OCI-LY7 (cell line): ENCODE data around the gene UTP18. TPM values are rescaled to one million over a fixed set of nuclear protein-coding genes. Genes with fewer than 3 reads are reported as not detected.

ENCODE experiments used
- BruUV-seq: library from RNA; stranded (reverse); fragments of 400-500 nt; replicated peaks from 2 replicates; lab custom pipeline; 2021; lab: Mats Ljungman, UMichigan
- CTCF ChIA-PET: fragments of 300-600 bp; sonication (Branson Sonifier 250); formaldehyde crosslinking; loops from one replicate; lab custom pipeline; 2022; ENCODE audit warnings: antibody characterized with exemption; ENCODE audit not compliant: unreplicated experiment; lab: Charles Lee
- POLR2A ChIA-PET: fragments of 300-600 bp; sonication (Branson Sonifier 250); formaldehyde crosslinking; loops from one replicate; lab custom pipeline; 2022; ENCODE audit warnings: antibody characterized with exemption; lab: Charles Lee
- DNase-seq: peaks from one replicate; pipeline ENCODE4 v3.0.0-alpha.2; 2015; ENCODE audit warnings: low spot score
- H2AFZ ChIP-seq: fragments of 200-600 bp; sonication (generic), shearing (Covaris generic); 2 replicates; pipeline ENCODE4 v1.6.1; 2014; ENCODE audit warnings: mild to moderate bottlenecking, antibody characterized with exemption, low read length, moderate library complexity
- H3K27ac ChIP-seq: fragments of 200-600 bp; sonication (generic); 2 replicates; pipeline ENCODE4 v1.5.1; 2014; ENCODE audit warnings: mixed run types, low read depth, mild to moderate bottlenecking, moderate library complexity, low read length, inconsistent platforms; ENCODE audit not compliant: poor library complexity, severe bottlenecking
- H3K36me3 ChIP-seq: fragments of 200-600 bp; sonication (generic); 2 replicates; pipeline ENCODE4 v1.6.1; 2014; ENCODE audit warnings: mild to moderate bottlenecking, antibody characterized with exemption, low read length, moderate library complexity, mixed read lengths; ENCODE audit not compliant: insufficient read depth
- H3K4me1 ChIP-seq: fragments of 200-600 bp; sonication (generic); 2 replicates; pipeline ENCODE4 v1.5.1; 2014; ENCODE audit warnings: mild to moderate bottlenecking, low read length; ENCODE audit not compliant: insufficient read depth, poor library complexity, severe bottlenecking
- H3K4me2 ChIP-seq: fragments of 200-600 bp; sonication (generic); 2 replicates; pipeline ENCODE4 v1.6.1; 2014; ENCODE audit warnings: mild to moderate bottlenecking, low read length
- H3K4me3 ChIP-seq: fragments of 200-600 bp; sonication (generic); 2 replicates; pipeline ENCODE4 v1.5.1; 2014; ENCODE audit warnings: mild to moderate bottlenecking, low read depth, low read length; ENCODE audit not compliant: poor library complexity, severe bottlenecking
- H3K79me2 ChIP-seq: fragments of 200-600 bp; sonication (generic); 2 replicates; pipeline ENCODE4 v1.6.1; 2016; ENCODE audit warnings: low read depth, mild to moderate bottlenecking, low read length, moderate library complexity, mixed read lengths; ENCODE audit not compliant: insufficient read depth
- H3K9me2 ChIP-seq: fragments of 200-600 bp; sonication (generic); 2 replicates; pipeline ENCODE4 v1.6.1; 2016; ENCODE audit warnings: mild to moderate bottlenecking, low read length, mixed read lengths; ENCODE audit not compliant: insufficient read depth
- H3K9me3 ChIP-seq: fragments of 200-600 bp; sonication (generic); 2 replicates; pipeline ENCODE4 v1.6.1; 2014; ENCODE audit warnings: mild to moderate bottlenecking, mixed run types, low read length, mixed read lengths
- H4K20me1 ChIP-seq: fragments of 200-600 bp; sonication (generic); 2 replicates; pipeline ENCODE4 v1.6.1; 2014; ENCODE audit warnings: mild to moderate bottlenecking, antibody characterized with exemption, low read length, moderate library complexity, mixed read lengths; ENCODE audit not compliant: insufficient read depth
- EZH2phosphoT487 ChIP-seq: fragments of 200-600 bp; sonication (generic); IDR thresholded peaks from 2 replicates; pipeline ENCODE4 v1.6.1; 2018; ENCODE audit warnings: low read depth, borderline replicate concordance, mild to moderate bottlenecking, mixed run types, antibody characterized with exemption, low read length, moderate library complexity, mixed read lengths
- intact Hi-C: fragments of 100-400 bp; cut with micrococcal nuclease; formaldehyde crosslinking; loops from one replicate; pipeline ENCODE4 v1.10.0; 2022; ENCODE audit not compliant: unreplicated experiment
- total RNA-seq, 2 experiments: library from RNA; depleted of rRNA in 1 of 2; stranded (reverse); fragments of >200 nt in 1 of 2; shearing (Covaris generic) in 1 of 2; gene quantifications; 2 replicates each; pipeline ENCODE4 v1.2.3, GENCODE V29; 2014 to 2022
- TF ChIP-seq, protein P1 (sequence below): fragments of 200-600 bp; sonication (generic); conservative IDR thresholded peaks from 2 replicates; pipeline ENCODE4 v1.5.1; 2014; ENCODE audit warnings: mild to moderate bottlenecking, antibody characterized with exemption, low read length, moderate library complexity, mixed read lengths

The UTP18 gene
- total RNA-seq, 2 experiments from 2014 or later = 58.1 to 68.3 TPM

- H3K36me3 ChIP-seq = peaks cover 23% of the 10 kb centered on the region
- no peaks in the 10 kb centered on the region for H3K9me2 ChIP-seq
- no peaks in the 10 kb centered on the region for H3K9me3 ChIP-seq
- ChIA-PET CTCF (no interaction called here), POLR2A (interaction anchor here (1.2 to 1.4 kb wide), 2 partner anchors 9 to 23 kb away, joined by 4 read pairs; no protein-coding TSS in a partner anchor)
- no peak for TF ChIP-seq EZH2phosphoT487
- TF ChIP-seq, protein P1, sequence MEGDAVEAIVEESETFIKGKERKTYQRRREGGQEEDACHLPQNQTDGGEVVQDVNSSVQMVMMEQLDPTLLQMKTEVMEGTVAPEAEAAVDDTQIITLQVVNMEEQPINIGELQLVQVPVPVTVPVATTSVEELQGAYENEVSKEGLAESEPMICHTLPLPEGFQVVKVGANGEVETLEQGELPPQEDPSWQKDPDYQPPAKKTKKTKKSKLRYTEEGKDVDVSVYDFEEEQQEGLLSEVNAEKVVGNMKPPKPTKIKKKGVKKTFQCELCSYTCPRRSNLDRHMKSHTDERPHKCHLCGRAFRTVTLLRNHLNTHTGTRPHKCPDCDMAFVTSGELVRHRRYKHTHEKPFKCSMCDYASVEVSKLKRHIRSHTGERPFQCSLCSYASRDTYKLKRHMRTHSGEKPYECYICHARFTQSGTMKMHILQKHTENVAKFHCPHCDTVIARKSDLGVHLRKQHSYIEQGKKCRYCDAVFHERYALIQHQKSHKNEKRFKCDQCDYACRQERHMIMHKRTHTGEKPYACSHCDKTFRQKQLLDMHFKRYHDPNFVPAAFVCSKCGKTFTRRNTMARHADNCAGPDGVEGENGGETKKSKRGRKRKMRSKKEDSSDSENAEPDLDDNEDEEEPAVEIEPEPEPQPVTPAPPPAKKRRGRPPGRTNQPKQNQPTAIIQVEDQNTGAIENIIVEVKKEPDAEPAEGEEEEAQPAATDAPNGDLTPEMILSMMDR = no peak
- no peak overlapping the region for H3K27ac ChIP-seq
- no peak for DNase-seq
- intact Hi-C loops = loop anchor here (10.0 kb wide), 1 partner anchor 369 kb away; the partner anchor contains the start of gene TOB1
- no peaks in the 10 kb centered on the region for H4K20me1 ChIP-seq
- H3K4me2 ChIP-seq = no peak overlapping the region
- no TSS peak for BruUV-seq
- H3K4me1 ChIP-seq = peaks cover 75% of the 10 kb centered on the region
- no peak overlapping the region for H2AFZ ChIP-seq
- H3K4me3 ChIP-seq = no peak overlapping the region
- peaks cover 94% of the 10 kb centered on the region for H3K79me2 ChIP-seq
Measured at GRCh38 chr17:51234162-51234561, 26.2 kb upstream of the UTP18 start.

DNA sequence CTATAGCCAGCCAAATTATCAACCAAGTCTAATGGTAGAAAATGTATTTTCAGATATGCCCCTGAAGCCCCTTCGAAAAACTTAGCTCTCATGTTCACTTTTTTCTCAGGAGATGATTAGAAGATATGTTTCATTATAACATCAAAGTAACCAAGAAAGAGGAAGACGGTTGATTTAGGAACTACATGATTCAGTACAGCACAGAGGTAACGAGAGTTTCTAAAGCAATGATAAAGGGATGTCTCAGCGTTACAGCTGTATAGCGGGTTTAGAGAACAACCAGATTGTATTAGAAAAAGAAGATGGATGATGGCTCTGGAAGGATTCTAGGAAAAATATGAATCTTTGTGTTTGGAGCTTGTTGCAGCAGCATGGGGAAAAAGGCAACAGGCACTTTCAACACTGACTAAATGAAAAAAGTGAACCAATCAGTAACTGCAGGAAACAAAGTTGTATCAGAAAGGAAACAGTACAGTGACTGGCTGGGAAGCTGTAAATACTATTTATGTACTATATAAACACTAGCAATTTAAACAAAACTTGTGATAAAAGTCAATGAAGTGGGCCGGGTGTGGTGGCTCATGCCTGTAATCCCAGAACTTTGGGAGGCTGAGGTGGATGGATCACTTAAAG lies 22.0 kb upstream of the UTP18 start:
- Histone ChIP-seq H3K4me3 (peak overlapping the region; percentile 58), H3K79me2 (peaks cover 69% of the 10 kb centered on the region), H3K4me2 (peak overlapping the region; percentile 74), H2AFZ (peak overlapping the region; percentile 37; the same call in 1 of the 2 replicates), H3K4me1 (peaks cover 56% of the 10 kb centered on the region), H4K20me1 (no peaks in the 10 kb centered on the region), H3K27ac (peak overlapping the region; percentile 84), H3K36me3 (peaks cover 26% of the 10 kb centered on the region), H3K9me2 (no peaks in the 10 kb centered on the region), H3K9me3 (no peaks in the 10 kb centered on the region)
- ChIA-PET CTCF (interaction anchor here (1.7 kb wide), 1 partner anchor 9 kb away, joined by 3 read pairs; no protein-coding TSS in a partner anchor), POLR2A (interaction anchor here (0.6 to 2.9 kb wide), 4 partner anchors 9 to 354 kb away, joined by 3 to 24 read pairs (median 6); no protein-coding TSS in a partner anchor)
- intact Hi-C loops = loop anchor here (1.0 to 10.0 kb wide), 3 partner anchors 8 to 374 kb away; partner anchors contain the start of genes MBTD1, TOB1 and UTP18
- DNase-seq = peak; percentile 78
- TSS peak; percentile 7 for BruUV-seq
- TF ChIP-seq, protein P1 = no peak
- no peak for TF ChIP-seq EZH2phosphoT487

DNA sequence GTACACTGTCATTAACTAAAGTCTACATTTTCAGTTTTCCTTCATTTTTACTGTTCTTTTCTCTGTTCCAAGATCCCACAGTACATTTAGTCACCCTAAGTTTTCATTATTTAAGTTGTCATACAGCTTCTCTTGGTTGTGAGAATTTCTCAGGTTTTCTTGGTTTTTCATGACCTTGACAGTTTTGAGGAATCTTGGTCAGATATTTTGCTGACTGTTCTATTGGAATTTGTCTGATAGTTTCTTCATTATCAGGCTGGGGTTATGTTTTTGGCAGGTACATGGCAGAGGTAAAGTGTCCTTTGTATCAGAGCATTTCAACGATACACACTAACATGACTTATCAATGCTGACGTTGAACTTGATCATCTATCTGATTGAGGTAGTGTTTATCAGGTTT lies 20.1 kb upstream of the UTP18 start:
- TF ChIP-seq, protein P1 = no peak
- no peak for TF ChIP-seq EZH2phosphoT487
- peaks cover 24% of the 10 kb centered on the region for H3K36me3 ChIP-seq
- DNase-seq = no peak
- intact Hi-C loops = no loop called here
- H3K9me3 ChIP-seq = no peaks in the 10 kb centered on the region
- BruUV-seq = no TSS peak
- peaks cover 53% of the 10 kb centered on the region for H3K4me1 ChIP-seq
- H3K9me2 ChIP-seq = no peaks in the 10 kb centered on the region
- H3K79me2 ChIP-seq = peaks cover 50% of the 10 kb centered on the region
- H2AFZ ChIP-seq = no peak overlapping the region
- ChIA-PET CTCF (no interaction called here), POLR2A (interaction anchor here (1.4 to 2.9 kb wide), 2 partner anchors 11 kb away, joined by 6 to 24 read pairs; no protein-coding TSS in a partner anchor)
- no peaks in the 10 kb centered on the region for H4K20me1 ChIP-seq
- peak overlapping the region; percentile 74; the same call in 1 of the 2 replicates for H3K4me2 ChIP-seq
- no peak overlapping the region for H3K4me3 ChIP-seq
- H3K27ac ChIP-seq = peak overlapping the region; percentile 84
